Tibial nerve (tissue), 4 donors: ENCODE data around the gene WDR18. TPM values are rescaled to one million over a fixed set of nuclear protein-coding genes. Genes with fewer than 3 reads are reported as not detected.

Experiments
- DNase-seq, 2 donors: peaks; one replicate each; pipeline ENCODE4 v3.0.0-alpha.2; 2019; ENCODE audit warnings: low spot score in 2 of 2
- H3K27ac ChIP-seq, 4 donors: fragments of 200-600 bp; sonication (generic) in 3 of 4; one replicate each; pipeline ENCODE4 v1.5.1; 2017 to 2019; ENCODE audit warnings: mild to moderate bottlenecking in 1 of 4
- H3K27me3 ChIP-seq, 2 donors: fragments of 200-600 bp; sonication (generic) in 1 of 2; one replicate each; pipeline versions ENCODE4 v1.5.1 to v1.6.0; 2017 to 2019
- H3K36me3 ChIP-seq, 3 donors: fragments of 200-600 bp; sonication (generic); one replicate each; pipeline ENCODE4 v1.5.1; 2018 to 2019
- H3K4me1 ChIP-seq, 4 donors: fragments of 200-600 bp; sonication (generic) in 3 of 4; one replicate each; pipeline ENCODE4 v1.5.1; 2017 to 2019
- H3K4me3 ChIP-seq, 4 donors: fragments of 200-600 bp; sonication (generic) in 3 of 4; one replicate each; pipeline ENCODE4 v1.5.1; 2017 to 2019; ENCODE audit warnings: mild to moderate bottlenecking in 1 of 4, moderate library complexity in 1 of 4
- H3K9me3 ChIP-seq, 4 donors: fragments of 200-600 bp; sonication (generic) in 3 of 4; one replicate each; pipeline ENCODE4 v1.5.1; 2017 to 2019
- CTCF ChIP-seq, 5 experiments: fragments of 200-600 bp in 3 of 5; fragments of 450-650 bp in 2 of 5; sonication (generic) in 3 of 5; IDR thresholded peaks; one replicate each; pipeline ENCODE4 v1.5.1; 2016 to 2019; ENCODE audit warnings: antibody characterized with exemption in 5 of 5, mild to moderate bottlenecking in 3 of 5, moderate library complexity in 2 of 5
- EP300 ChIP-seq, 2 donors: sonication (generic); formaldehyde crosslinking; IDR thresholded peaks; one replicate each; pipeline ENCODE4 v1.6.1; 2017; ENCODE audit warnings: antibody characterized with exemption in 2 of 2, mild to moderate bottlenecking in 1 of 2
- POLR2A ChIP-seq, 2 donors: fragments of 450-650 bp; IDR thresholded peaks; one replicate each; pipeline ENCODE4 v1.6.1; 2017; ENCODE audit warnings: antibody characterized with exemption in 2 of 2, mild to moderate bottlenecking in 2 of 2, moderate library complexity in 2 of 2
- WGBS, 2 donors: methylation state at CpG; one replicate each; pipeline ENCODE4 v1.1.5; 2018; 5-methylcytosine and 5-hydroxymethylcytosine counted together
- total RNA-seq, 4 donors: library from RNA; depleted of rRNA; stranded (reverse); fragments of >200 nt; gene quantifications; one replicate each; pipeline ENCODE4 v1.1.0, GENCODE V29; 2016

WDR18 gene
- total RNA-seq, 4 donors from 2014 or later: 23.3 to 90.6 (median 52.8) TPM

GRCh38 chr19:1037621-1038064 lies 53.5 kb downstream of the WDR18 start:
- H3K27ac ChIP-seq: peak overlapping the region in 1 of 4 donors; percentile 52
- 75 to 76% methylated on average over 22 of the region's 22 CpGs for WGBS, 2 donors
- no peak for TF ChIP-seq POLR2A (IDR thresholded peaks at IDR 0.05)
- TF ChIP-seq EP300 (IDR thresholded peaks at IDR 0.05): no peak
- TF ChIP-seq CTCF (IDR thresholded peaks at IDR 0.05): no peak

GRCh38 chr19:1038978-1039645 lies 55.0 kb downstream of the WDR18 start:
- H3K4me1 ChIP-seq: peaks cover 0 to 55% (median 25%) of the 10 kb centered on the region in 4 donors
- H3K27ac ChIP-seq: peak overlapping the region in 1 of 4 donors; percentile 7
- no peaks in the 10 kb centered on the region for H3K9me3 ChIP-seq
- 59 to 62% methylated on average over 22 of the region's 22 CpGs for WGBS, 2 donors
- TF ChIP-seq POLR2A (IDR thresholded peaks at IDR 0.05) (no peak), CTCF (IDR thresholded peaks at IDR 0.05) (no peak), EP300 (IDR thresholded peaks at IDR 0.05) (no peak)
- peaks cover 0 to 29% (median 0%) of the 10 kb centered on the region in 3 donors for H3K36me3 ChIP-seq
- DNase-seq: no peak
- peaks cover 0 to 25% of the 10 kb centered on the region in 2 donors for H3K27me3 ChIP-seq
- H3K4me3 ChIP-seq: peak overlapping the region in 2 of 4 donors; percentile 54 to 59

More at GRCh38 chr19:1037621-1038064, 53.5 kb downstream of the WDR18 start:
- H3K27me3 ChIP-seq: peaks cover 0 to 17% of the 10 kb centered on the region in 2 donors
- H3K36me3 ChIP-seq: peaks cover 0 to 36% (median 5%) of the 10 kb centered on the region in 3 donors
- H3K4me1 ChIP-seq: peaks cover 0 to 50% (median 25%) of the 10 kb centered on the region in 4 donors
- no peaks in the 10 kb centered on the region for H3K9me3 ChIP-seq
- no peak overlapping the region for H3K4me3 ChIP-seq
- no peak for DNase-seq

GRCh38 chr19:1039646-1040475 lies 55.7 kb downstream of the WDR18 start, which contains the start of gene ABCA7:
TSS of gene ABCA7 (plus strand) at chr19:1040107. CDS start at chr19:1041362, 1,255 bp downstream.
- Histone ChIP-seq H3K36me3 (peaks cover 0 to 29% (median 0%) of the 10 kb centered on the region in 3 donors), H3K4me3 (peak within 1 kb of the TSS; percentile 28 to 59 (median 55)), H3K4me1 (peaks cover 0 to 55% (median 25%) of the 10 kb centered on the region in 4 donors), H3K27ac (peak within 1 kb of the TSS in 2 of 4 donors; percentile 40 to 70), H3K9me3 (no peaks in the 10 kb centered on the region), H3K27me3 (peaks cover 0 to 25% of the 10 kb centered on the region in 2 donors)
- TF ChIP-seq POLR2A (IDR thresholded peaks at IDR 0.05) (peak in 1 of 2 donors; percentile 30), EP300 (IDR thresholded peaks at IDR 0.05) (peak in 1 of 2 donors; percentile 76), CTCF (IDR thresholded peaks at IDR 0.05) (peak in 1 of 5 experiments; percentile 38)
- peak; percentile 91 to 94 for DNase-seq
- WGBS, 2 donors: 2 to 5% methylated on average over 20 to 34 of the region's 56 CpGs

- H3K4me3 ChIP-seq: peak overlapping the region; percentile 28 to 59 (median 55)
- H3K36me3 ChIP-seq: peaks cover 0 to 22% (median 0%) of the 10 kb centered on the region in 3 donors
- H3K27ac ChIP-seq: peak overlapping the region in 3 of 4 donors; percentile 39 to 70 (median 40)
- TF ChIP-seq POLR2A (IDR thresholded peaks at IDR 0.05): no peak
- TF ChIP-seq CTCF (IDR thresholded peaks at IDR 0.05): no peak
- TF ChIP-seq EP300 (IDR thresholded peaks at IDR 0.05): no peak
- DNase-seq: peak; percentile 57 to 80
- whole genome bisulfite sequencing, 2 donors: 3 to 6% methylated on average over 16 to 23 of the region's 27 CpGs
- no peaks in the 10 kb centered on the region for H3K9me3 ChIP-seq
- H3K27me3 ChIP-seq: peaks cover 0 to 25% of the 10 kb centered on the region in 2 donors
- peaks cover 0 to 55% (median 25%) of the 10 kb centered on the region in 4 donors for H3K4me1 ChIP-seq
Observed at GRCh38 chr19:1040476-1041271, 56.5 kb downstream of the WDR18 start.
